Stimulated activated CD8-positive, alpha-beta memory T cell treated with anti-CD3 and anti-CD28 coated beads, Interleukin-7, amount 100 ng/mL, for 4 hours (primary cell): ENCODE measurements around the gene PRTFDC1.
A peak's percentile ranks its signal among the peaks of the same experiment; 100 is the strongest.
"Not testable (repeated sequence)": the region's sequence is repeated elsewhere in the genome, so short reads cannot be mapped to it uniquely, and the experiment has no call there.

Source experiments
- DNase-seq, 2 donors: peaks; one replicate each; pipeline ENCODE4 v3.0.0-alpha.2; 2020; ENCODE audit warnings: low read depth in 2 of 2

The PRTFDC1 gene

GRCh38 chr10:24965051-24965450 lies 12.6 kb upstream of the PRTFDC1 start:
- DNase-seq = no peak

GRCh38 chr10:24963521-24964041 lies 11.2 kb upstream of the PRTFDC1 start:
- no peak for DNase-seq

- DNase-seq = no peak
Observed at GRCh38 chr10:24962995-24963394, 10.6 kb upstream of the PRTFDC1 start.

GRCh38 chr10:24961582-24961981 lies 9.2 kb upstream of the PRTFDC1 start:
- DNase-seq = no peak

- no peak for DNase-seq
Observed at GRCh38 chr10:24959382-24959730, 7.0 kb upstream of the PRTFDC1 start.

- DNase-seq = no peak
Observed at GRCh38 chr10:24958721-24959381, 6.4 kb upstream of the PRTFDC1 start.

GRCh38 chr10:24958091-24958720 lies 5.8 kb upstream of the PRTFDC1 start:
- no peak for DNase-seq

GRCh38 chr10:24957624-24958051 lies 5.2 kb upstream of the PRTFDC1 start:
- DNase-seq = not testable (repeated sequence)

- no peak for DNase-seq
Observed at GRCh38 chr10:24953675-24954074, 1.3 kb upstream of the PRTFDC1 start.

- DNase-seq = peak in 1 of 2 donors; percentile 35
Observed at GRCh38 chr10:24952707-24953645, 570 bp upstream of the PRTFDC1 start.

GRCh38 chr10:24951201-24952142 lies 934 bp downstream of the PRTFDC1 start:
- DNase-seq = no peak

- DNase-seq = no peak
Observed at GRCh38 chr10:24950439-24950838, 2.0 kb downstream of the PRTFDC1 start.

GRCh38 chr10:24949616-24950015 lies 2.8 kb downstream of the PRTFDC1 start:
- DNase-seq = no peak

- no peak for DNase-seq
Observed at GRCh38 chr10:24947304-24948097, 4.9 kb downstream of the PRTFDC1 start.

GRCh38 chr10:24944512-24945255 lies 7.7 kb downstream of the PRTFDC1 start:
- DNase-seq = no peak

GRCh38 chr10:24938525-24938924 lies 13.9 kb downstream of the PRTFDC1 start:
- no peak for DNase-seq

GRCh38 chr10:24938076-24938475 lies 14.3 kb downstream of the PRTFDC1 start:
- DNase-seq = no peak

- DNase-seq = no peak
Observed at GRCh38 chr10:24935504-24936292, 16.7 kb downstream of the PRTFDC1 start.

GRCh38 chr10:24931236-24931635 lies 21.2 kb downstream of the PRTFDC1 start:
- DNase-seq = no peak
